Activated effector memory CD4-positive, alpha-beta T cell treated with Interleukin-2 at 50 U/mL for 16 hours (primary cell): ENCODE data around the gene TMBIM4.
"Not testable (repeated sequence)": the region's sequence is repeated elsewhere in the genome, so short reads cannot be mapped to it uniquely, and the experiment has no call there.

Source experiments
- DNase-seq: peaks from one replicate; pipeline ENCODE4 v3.0.0-alpha.2; 2020

Gene TMBIM4

DNA sequence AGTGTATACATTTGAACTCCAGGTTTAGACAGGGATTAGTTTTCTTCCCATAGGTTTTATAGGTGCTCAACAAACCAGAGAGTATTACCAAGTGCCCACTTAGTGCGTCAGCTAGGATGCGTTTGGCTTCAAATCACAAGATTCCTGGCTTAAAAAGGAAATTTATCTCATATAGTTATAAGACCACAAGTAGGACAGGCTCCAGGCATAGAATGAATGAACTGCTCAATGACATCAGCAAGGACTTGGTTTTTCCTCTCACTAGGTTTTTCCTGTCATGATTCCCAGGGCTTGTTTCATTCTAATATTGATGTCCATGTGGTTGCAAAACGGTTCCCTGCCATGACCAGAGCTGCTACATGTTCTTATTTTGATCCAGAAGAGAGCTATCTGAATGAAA is 13.2 kb upstream of the TMBIM4 start:
- DNase-seq: no peak

DNA sequence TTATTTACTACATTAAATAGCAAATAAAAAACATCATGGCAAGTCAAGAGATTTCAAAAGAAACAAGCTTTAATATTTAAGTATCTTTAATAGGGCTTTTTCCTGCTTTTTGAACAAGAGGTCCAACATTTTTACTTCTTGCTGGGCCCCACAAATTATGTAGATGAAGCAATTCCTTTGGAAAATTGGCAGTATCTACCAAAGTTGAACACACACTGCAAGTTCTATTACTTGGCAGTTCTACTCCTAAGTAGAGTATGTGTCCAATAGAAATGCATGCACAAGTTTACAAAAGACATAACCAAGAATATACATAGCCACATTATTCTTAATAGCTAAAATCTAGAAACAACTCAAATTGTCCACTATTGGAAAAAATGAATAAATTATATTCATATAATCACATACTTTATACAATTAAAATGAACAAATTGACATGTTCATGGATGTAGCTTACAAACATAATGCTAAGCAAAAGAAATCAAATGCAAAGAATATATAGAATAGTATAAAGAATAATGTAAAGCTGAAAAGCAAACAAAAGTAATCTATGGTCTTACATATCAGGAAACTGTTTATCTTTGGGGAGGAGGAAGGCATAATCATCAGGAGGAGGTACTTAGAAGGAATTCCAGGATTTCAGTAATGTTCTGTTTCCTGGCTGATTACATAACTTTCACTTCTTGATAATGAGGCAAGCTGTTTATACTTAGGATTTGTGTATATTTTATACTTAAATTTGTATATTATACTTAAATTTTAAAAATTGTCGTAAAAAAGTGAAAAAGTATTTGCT is 6.5 kb upstream of the TMBIM4 start:
- no peak for DNase-seq

DNA sequence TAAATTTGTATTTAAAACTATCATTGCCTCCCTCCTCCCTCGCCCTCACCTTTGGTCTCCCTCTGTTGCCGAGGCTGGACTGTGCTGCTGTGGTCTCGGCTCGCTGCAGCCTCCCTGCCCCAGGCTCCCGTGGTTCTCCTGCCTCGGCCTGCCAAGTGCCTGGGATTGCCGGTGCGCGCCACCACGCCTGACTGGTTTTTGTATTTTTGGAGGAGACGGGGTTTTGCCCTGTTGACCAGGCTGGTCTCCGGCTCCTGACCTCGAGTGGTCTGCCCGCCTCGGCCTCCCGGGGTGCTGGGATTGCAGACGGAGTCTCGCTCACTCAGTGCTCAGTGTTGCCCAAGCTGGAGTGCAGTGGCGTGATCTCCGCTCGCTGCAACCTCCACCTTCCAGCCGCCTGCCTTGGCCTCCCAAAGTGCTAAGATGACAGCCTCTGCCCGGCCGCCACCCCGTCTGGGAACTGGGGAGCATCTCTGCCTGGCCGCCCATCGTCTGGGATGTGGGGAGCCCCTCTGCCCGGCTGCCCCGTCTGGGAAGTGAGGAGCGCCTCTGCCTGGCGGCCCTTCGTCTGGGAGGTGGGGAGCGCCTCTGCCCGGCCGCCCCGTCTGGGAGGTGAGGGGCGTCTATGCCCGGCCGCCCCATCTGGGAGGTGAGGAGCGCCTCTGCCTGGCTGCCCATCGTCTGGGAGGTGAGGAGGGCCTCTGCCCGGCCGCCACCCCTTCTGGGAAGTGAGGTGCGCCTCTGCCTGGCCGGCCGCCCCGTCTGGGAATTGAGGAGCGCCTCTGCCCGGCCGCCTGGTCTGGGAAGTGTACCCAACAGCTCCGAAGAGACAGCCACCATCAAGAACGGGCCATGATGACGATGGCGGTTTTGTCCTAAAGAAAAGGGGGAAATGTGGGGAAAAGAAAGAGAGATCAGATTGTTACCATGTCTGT is 4.9 kb upstream of the TMBIM4 start:
- not testable (repeated sequence) for DNase-seq

DNA sequence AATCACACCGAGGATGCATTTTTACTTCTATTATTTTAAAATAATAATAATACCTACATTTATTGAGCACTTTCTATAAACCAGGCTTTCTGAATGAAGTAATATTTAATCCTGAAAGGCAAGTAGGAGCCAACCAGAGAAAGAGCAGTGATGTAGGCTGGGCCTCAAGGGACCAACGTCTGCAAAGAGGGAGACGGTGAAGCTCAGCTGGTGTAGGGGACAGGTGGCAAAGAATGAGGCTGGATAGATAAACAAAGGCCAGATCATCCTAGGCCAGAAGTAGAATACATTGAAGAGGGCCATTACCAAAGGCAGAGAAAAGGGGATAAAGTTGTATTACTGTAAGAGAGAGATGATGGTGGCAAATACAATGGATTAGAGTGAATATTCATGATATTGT is 810 bp upstream of the TMBIM4 start:
- DNase-seq: no peak

DNA sequence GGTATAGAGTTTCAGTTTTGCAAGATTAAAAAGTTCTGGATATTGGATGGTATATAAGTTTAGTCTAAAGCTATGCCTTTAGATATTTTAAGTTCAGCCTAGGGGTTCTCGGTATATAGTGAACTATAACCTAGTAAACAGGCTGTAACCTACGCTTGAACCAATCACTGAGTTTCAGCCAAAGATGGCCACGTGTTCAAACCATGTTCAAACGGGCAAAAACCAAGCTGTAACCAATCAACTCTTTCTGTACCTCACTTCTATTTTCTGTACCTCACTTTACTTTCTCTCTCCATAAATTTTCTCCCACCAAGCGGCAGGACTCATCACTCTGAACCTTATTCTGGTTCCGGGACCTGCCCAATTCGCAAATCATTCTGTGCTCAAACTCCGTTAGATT is 1.4 kb downstream of the TMBIM4 start:
- no peak for DNase-seq

DNA sequence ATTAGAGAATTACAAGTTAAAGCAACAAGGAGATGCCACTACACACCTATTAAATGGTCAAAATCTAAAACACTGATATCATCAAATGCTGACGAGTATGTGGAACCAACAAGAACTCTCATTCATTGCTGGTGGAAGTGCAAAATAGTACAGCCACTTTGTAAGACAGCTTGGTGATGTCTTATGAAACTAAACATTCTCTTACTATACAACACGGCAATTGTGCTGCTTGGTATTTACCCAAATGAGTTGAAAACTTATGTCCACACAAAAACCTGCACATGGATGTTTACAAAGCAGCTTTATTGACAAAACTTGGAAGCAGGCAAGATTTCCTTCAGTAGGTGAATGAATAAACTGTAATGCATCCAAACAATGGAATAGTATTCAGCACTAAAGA is 3.2 kb downstream of the TMBIM4 start:
- DNase-seq: no peak

DNA sequence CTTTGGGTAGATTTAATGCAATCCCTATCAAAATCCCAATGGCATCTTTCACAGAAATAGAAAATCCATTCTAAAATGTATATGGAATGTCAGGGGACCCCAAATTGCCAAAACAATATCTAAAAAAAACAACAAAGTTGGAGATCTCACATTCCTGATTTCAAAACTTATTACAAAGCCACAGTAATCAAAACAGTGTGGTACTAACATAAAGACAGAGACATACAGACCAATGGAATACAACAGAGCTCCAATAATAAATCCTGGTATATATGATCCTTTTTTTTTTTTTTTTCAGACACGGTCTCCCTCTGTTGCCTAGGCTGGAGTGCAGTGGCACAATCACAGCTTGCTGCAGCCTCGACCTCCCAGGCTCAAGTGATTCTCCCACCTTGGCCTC is 4.7 kb downstream of the TMBIM4 start:
- no peak for DNase-seq

DNA sequence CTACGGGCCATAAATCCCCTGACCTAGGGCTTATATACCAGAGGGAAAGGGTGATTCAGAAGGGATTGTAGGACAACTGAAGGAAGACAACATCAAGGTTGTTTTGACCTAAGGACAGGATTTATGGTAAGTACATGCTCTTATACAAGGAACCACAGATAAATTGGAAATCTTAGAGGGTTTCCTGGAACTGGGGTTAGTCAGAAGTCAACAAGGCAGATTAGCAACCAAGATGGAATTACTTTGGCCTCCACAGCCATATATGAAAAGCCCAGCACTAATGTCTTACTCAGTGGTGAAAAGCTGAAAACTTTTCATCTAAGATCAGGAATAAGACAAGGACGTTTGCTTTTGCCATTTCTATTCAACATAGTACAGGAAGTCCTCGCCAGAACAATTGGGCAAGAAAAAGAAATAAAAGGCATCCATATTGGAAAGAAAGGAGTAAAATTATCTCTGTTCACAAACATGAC is 5.4 kb downstream of the TMBIM4 start:
- DNase-seq: no peak

DNA sequence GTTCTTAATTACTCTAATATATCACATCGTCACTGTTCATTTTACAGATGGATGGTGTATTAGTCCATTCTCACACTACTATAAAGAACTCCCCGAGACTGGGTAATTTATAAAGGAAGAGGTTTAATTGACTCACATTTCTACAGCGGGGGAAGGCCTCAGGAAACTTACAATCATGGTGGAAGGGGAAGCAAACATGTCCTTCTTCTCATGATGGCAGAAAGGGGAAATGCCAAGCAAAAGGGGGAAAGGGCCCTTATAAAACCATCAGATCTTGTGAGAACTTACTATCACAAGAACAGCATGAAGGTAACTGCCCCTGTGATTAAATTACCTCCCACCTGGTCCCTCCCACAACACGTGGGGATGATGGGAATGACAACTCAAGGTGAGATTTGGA is 6.5 kb downstream of the TMBIM4 start:
- DNase-seq: no peak

DNA sequence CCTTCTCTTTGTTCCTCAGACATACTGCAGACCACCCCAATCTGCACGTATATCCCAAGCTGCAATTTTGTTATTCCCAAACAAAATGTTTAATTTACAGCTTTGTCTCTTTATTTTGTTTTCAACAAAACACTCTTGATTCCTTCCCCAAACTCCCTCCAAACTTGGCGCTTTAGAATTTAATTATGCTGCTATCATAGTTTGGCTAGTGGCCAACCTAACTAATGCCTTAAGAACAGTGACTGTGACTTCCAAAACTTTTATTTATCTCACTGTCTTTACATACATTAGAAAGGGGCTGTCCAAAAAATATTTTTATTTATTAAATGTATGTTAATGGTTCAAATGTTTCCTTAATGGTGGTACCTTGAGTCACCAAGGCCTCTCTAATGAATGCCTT is 7.1 kb downstream of the TMBIM4 start:
- no peak for DNase-seq

DNA sequence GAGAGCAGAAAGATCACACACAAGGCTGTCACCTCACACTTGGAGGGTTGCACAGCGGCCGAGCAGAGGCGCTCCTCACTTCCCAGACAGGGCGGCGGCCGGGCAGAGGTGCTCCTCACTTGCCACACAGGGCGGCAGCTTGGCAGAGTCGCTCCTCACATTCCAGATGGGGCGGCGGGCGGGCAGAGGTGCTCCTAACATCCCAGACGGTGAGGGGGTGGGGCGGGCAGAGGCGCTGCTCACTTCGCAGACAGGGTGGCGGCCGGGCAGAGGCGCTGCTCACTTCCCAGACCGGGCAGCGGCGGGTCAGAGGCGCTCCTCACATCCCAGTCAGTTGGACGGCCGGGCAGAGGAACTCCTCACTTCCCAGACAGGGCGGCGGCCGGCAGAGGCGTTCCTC is 9.1 kb downstream of the TMBIM4 start:
- DNase-seq: no peak

DNA sequence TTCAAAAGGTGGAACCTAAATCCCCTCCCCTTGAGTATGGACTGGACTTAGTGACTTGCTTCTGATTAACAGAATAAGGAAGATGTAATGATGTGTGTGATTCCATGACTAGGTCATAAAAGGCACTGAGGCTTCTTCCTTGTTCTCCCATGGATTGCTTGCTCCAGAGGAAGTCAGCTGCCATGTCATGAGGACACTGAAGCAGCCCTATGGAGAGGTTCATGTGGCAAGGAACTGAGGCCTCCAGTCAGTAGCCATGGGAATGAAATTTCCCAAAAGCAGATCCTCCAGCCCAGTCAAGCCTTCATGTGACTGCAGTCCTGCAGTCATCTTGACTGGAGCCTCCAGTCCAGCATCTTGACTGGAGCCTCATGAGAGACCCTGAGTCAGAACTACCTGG is 10.7 kb downstream of the TMBIM4 start:
- DNase-seq: no peak

DNA sequence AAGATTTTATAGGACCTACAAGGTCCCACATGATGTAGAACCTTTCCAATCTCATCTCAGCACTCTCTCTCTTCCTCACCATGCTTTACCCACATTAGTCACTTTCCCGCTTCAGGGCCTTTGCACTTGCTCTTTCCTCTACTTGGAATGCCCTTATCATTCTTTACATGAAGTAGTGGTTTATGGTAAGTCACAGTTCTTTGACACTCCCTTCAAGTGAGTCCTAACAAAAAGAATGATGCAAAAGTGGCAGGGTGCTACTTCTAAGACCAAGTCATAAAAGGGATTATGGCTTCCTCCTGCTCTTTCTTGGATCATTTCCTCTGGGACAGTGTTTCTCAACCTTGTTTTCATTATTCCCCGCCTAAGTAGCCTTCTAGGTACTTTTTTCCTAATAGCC is 13.1 kb downstream of the TMBIM4 start:
- DNase-seq: no peak

DNA sequence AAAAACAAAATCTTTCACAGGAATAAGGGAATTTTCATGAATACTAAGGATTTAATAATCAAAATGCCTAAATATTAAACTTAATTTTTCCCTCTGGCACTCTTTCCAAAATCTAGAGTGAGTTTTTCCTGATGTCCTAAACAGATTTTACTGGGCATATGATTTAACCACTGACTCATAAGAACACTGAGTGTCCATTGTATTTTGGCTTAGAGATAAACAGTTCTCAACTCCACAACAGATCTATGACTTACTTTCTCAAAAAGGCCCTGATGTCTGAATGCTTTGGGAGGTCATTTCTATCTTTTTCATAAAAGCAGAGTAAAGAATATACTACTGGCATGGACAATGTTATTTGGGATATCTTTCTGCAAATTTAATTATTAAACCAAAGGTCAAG is 15.0 kb downstream of the TMBIM4 start:
- DNase-seq: no peak

DNA sequence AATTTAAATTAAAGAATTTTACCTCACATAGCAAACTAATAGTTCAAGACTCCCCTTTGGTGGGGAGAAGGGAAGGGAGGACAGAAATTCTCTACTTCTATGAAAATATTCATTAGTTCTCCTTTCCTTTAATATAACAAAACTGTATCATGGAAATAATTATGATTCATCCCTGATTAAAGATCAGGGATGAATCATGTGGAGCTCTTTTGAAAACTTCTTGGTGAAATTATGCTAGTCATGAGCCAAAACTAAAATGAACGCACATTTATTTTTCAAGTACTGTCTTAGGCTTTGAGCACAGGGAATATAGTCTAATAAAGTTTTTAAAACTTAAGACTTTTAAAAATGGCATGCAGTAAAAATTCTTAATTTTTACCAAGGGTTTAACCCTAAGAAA is 17.1 kb downstream of the TMBIM4 start:
- DNase-seq: no peak

DNA sequence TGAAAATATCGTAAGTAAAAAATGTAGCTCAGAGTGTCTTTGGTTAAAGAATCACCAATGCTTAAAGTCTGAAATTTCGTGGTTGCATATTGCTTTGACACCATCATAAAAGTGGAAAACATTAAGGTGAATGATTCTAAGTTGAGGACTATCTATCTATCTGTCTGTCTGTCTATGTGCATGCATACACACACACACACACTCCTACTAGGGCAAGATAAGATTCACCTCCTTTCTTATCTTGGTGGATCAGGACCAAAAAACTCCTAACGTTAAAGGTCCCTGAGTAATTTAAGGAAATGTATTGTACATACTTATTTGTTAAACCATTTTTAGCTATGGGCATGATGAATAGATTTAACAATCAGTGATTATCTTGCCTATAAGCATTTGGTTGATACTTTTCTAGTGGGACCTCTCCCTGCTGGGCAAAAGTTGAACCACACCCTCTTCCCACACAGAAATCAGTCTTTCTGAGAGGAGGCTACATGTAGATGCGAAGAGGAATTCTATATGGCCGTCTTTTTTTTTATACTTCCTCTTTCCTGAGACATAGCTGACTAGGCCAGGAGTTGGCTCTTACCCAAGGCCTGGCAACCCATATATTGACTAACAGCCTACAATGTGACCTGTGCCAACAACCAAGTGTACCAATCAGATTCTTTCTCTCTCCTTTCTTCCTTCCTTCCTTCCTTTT is 19.9 kb downstream of the TMBIM4 start:
- no peak for DNase-seq

DNA sequence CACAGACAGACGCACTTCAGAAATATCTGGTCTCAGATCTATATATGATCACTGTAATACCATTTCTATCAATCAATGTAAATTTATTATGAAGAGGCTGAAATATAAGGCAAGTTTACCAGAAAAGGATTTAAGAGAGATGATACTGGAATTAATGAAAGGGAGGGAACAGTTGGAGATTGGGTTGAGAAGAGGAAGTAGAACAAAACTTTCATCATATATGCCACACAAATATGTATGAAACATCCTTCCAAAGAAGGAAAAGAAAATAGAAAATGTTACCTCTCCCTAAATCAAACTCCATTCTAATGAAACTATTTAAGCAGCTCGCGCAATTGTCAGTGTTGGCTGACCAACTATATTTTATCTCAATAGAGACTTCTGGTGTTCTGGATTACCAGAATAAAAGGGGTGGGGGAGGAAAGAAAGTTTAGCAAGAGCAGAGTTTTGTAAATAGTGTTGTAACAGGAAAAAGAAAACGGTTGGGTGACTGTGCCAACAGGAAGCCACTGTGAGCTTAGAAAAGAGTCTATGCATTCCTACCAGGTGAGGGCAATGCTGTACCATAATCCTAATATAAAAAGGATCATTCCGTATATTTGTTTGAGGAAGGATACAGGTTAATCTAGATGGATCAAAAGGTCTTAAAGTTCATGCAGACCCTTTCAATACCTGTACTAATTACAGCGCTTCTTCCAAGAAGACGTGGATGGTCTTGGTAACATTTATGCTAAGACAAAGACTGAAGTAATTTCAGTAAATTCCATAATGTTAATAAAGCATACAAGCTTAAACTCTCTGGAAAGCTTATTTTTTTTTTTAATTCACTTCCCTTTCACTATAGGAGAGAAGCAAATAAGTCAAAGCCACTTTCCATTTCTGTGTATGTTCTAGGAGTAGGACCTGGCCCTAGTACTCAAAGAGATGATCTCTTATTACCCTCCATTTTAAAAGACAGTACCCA is 24.7 kb downstream of the TMBIM4 start:
- no peak for DNase-seq

DNA sequence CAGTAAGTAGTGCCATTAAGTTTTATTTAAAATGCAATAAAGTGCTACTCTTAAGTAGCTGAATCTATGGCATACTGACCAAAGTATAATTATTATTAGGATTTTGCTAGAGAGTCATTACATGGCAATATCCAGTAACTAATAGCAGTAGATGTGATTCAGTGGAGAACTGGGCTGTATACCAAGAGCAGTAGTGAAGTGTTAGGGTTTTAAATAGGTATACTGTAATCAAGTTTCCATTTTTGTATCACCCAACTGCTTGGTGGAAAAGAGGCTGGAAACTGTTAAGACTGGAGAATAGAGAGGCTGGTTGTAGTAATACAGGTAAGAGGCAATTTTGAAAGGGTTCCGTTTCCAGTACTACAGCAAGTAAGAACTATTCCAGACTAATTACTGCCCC is 25.9 kb downstream of the TMBIM4 start:
- DNase-seq: no peak

DNA sequence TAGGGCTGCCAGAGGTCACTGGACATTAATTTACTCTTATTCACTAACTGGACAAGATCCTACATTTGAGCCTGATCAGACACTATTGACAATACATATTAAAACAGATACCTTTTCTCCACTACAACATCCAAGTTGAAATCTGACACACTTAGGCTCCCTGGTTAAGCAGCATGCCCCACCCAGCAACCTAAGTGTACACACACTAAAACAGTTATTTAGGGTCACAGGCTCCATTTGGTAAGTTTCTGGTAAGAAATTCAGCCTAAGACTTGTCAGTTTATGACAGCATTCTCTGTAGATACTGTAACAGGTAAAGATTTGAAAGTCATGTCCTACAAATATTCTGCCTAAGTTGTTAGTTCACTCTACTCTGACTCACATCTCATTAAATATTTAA is 27.0 kb downstream of the TMBIM4 start:
- DNase-seq: no peak

DNA sequence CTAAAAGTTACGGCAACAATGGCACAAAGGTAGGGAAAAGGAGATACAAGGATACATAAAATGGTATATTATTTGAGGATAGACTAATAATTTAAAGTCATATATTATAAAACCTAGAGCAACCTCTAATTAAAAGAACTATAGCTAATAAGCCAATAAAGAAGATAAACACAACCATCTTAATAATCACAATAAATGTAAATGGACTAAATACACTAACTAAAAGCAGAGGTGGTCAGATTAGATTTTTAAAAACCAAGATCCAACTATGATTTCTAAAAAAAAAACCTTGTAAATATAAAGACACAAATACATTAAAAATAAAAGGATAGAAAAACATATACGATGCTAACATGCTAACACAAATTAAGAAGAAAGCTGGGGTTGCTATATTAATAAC is 28.5 kb downstream of the TMBIM4 start:
- DNase-seq: no peak

DNA sequence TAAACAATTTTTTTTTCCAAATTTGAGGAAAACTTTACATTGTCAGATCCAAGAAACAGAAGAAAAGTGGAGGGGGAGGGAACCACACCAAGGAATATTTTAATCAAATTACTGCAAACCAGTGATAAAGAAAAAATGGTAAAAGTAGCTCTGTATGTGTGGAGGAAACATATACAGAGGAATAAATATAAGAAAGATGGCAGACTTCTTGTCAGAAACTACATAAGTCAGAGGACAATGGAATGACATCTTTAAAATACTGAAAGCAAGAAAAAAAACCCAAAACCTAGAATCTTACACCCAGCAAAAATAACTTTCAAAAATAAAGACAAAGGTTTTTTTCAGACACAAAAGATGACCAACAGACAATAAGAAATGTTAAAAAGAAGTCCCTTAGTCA is 29.1 kb downstream of the TMBIM4 start:
- DNase-seq: no peak

DNA sequence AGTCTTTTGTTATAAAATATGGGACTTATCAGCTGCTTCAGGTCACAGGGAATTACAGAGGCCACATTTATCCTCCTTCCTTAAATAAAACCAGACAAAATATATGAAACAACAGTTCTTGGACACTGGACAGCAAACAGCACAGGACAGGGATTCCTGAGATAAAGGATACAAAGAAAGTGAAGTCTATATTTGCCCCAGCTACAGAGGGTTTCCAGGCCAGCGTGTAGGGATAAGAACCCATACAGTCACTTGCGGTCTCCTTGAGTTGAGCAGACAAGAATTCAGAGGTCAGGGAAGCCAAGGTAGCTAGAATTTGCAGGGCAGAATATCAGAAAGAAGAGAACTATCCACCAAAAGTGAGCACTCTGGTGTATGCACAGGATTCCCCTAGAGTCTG is 30.5 kb downstream of the TMBIM4 start:
- no peak for DNase-seq
